ENCODE measurements around the gene FARSA. TPM values are rescaled to one million over a fixed set of nuclear protein-coding genes. Genes with fewer than 3 reads are reported as not detected.

The FARSA gene
- total and polyA plus RNA-seq, 2 of the 8 experiments (the other 6 are each of a cell fraction or from before 2014, with no cell fraction given): 61.0 to 103 TPM

GRCh38 chr19:12932392-12933286, 872 bp downstream of the FARSA start:
- Histone ChIP-seq H3K4me2 (ENCODE audit: insufficient read depth in 1 of 2, low read depth in 2 of 2, low read length in 2 of 2) (peak overlapping the region; percentile 88 to 94), H4K8ac (ENCODE audit: extremely low read depth, insufficient read depth, low read length) (peak overlapping the region; percentile 54), H3K79me1 (ENCODE audit: low read depth, low read length) (peaks cover 12% of the 10 kb centered on the region), H3K4ac (replicated peaks; ENCODE audit: insufficient read length, low read depth, low read length) (no peak overlapping the region), H3K27me3 (replicated peaks in 1 of 4; ENCODE audit: control insufficient read depth in 3 of 4, extremely low read depth in 1 of 4, insufficient read depth in 3 of 4, low read length in 3 of 4) (no peaks in the 10 kb centered on the region), H3K18ac (ENCODE audit: extremely low read depth, low read length) (0 out of 2 replicates have a peak overlapping the region, but pooled peaks have one; percentile 65), H4K20me1 (replicated peaks in 1 of 2; ENCODE audit: control insufficient read depth in 1 of 2, insufficient read depth in 2 of 2, low read length in 2 of 2) (peaks cover 3 to 8% of the 10 kb centered on the region in 2 experiments), H2BK5ac (ENCODE audit: low read depth, low read length) (peak overlapping the region; percentile 91), H3K36me3 (ENCODE audit: control insufficient read depth in 2 of 4, insufficient read depth in 4 of 4, low read length in 3 of 4) (peaks cover 13 to 33% (median 20%) of the 10 kb centered on the region in 4 experiments), H3K14ac (ENCODE audit: insufficient read length) (no peak overlapping the region), H3K23me2 (ENCODE audit: low read depth, low read length) (peaks cover 8% of the 10 kb centered on the region; the same call in 1 of the 2 replicates), H2AFZ (ENCODE audit: low read length) (no peak overlapping the region), H2AK5ac (ENCODE audit: low read depth, low read length) (peak overlapping the region; percentile 17; the same call in 1 of the 2 replicates), H3K56ac (replicated peaks; ENCODE audit: insufficient read length, low read depth, low read length) (no peak overlapping the region), H3K27ac (ENCODE audit: low read depth, low read length) (peak overlapping the region; percentile 51), H3K9me3 (ENCODE audit: insufficient read depth in 2 of 2, low read depth in 1 of 2, low read length in 1 of 2) (no peaks in the 10 kb centered on the region), H3K4me1 (replicated peaks in 1 of 4; ENCODE audit: control insufficient read depth in 3 of 4, insufficient read depth in 4 of 4, low read length in 3 of 4) (peaks cover 0 to 13% (median 7%) of the 10 kb centered on the region in 4 experiments; a peak in 4 of 7 replicates), H2BK120ac (replicated peaks; ENCODE audit: low read depth, low read length) (no peak overlapping the region), H4K5ac (ENCODE audit: insufficient read length, low read depth, low read length) (no peak overlapping the region), H3K79me2 (ENCODE audit: control insufficient read depth in 1 of 2, insufficient read depth in 2 of 2, low read length in 2 of 2) (peaks cover 10 to 27% of the 10 kb centered on the region in 2 experiments), H3K9ac (replicated peaks in 1 of 4; ENCODE audit: extremely low read depth in 1 of 4, low read depth in 3 of 4, low read length in 3 of 4) (peak overlapping the region; percentile 83 to 90 (median 87)), H3K23ac (ENCODE audit: insufficient read length) (no peak overlapping the region), H2BK15ac (ENCODE audit: low read length) (no peak overlapping the region), H2BK20ac (ENCODE audit: low read length) (no peak overlapping the region), H2BK12ac (ENCODE audit: low read depth, low read length) (no peak overlapping the region), H4K91ac (replicated peaks; ENCODE audit: insufficient read length, low read length) (peak overlapping the region; percentile 5), H3K4me3 (ENCODE audit: extremely low read depth in 1 of 4, insufficient read depth in 2 of 4, low read depth in 3 of 4, low read length in 4 of 4) (peak overlapping the region; percentile 80 to 100 (median 97))
- POLR2A ChIA-PET (ENCODE audit: partially characterized antibody): interaction anchor here (0.7 to 7.4 kb wide), 28 partner anchors 9 to 840 kb away, joined by 3 to 58 read pairs (median 3); partner anchors contain the start of genes GADD45GIP1, GCDH, KLF1 and RAD23A
- CTCF ChIA-PET (ENCODE audit: partially characterized antibody): interaction anchor here (0.5 to 1.8 kb wide), 11 partner anchors 9 to 323 kb away, joined by 3 to 6 read pairs (median 3); no protein-coding TSS in a partner anchor
- FAIRE-seq (no peak), DNase-seq (ENCODE audit: low read depth in 1 of 2, low spot score in 2 of 2) (no peak)
- peak; percentile 50 for TF ChIP-seq SAP30 (IDR thresholded peaks at IDR 0.05; ENCODE audit: insufficient read depth, insufficient replicate concordance, low read length)
- TF ChIP-seq CEBPB (IDR thresholded peaks at IDR 0.05; ENCODE audit: low read depth, low read length): no peak
- WGBS, 2 experiments (ENCODE audit: extremely low coverage in 1 of 2, insufficient coverage in 1 of 2, insufficient read length in 1 of 2, insufficient replicate concordance in 2 of 2, low coverage in 1 of 2, low lambda C conversion rate in 2 of 2, missing lambda C conversion rate in 1 of 2): 38% methylated on average over 16 of the region's 16 CpGs; no CpG with 5 or more reads in 1 of the 2 experiments
